Measurements from ENCODE around the gene PKLR.
A peak's percentile ranks its signal among the peaks of the same experiment; 100 is the strongest.

The PKLR gene

DNA sequence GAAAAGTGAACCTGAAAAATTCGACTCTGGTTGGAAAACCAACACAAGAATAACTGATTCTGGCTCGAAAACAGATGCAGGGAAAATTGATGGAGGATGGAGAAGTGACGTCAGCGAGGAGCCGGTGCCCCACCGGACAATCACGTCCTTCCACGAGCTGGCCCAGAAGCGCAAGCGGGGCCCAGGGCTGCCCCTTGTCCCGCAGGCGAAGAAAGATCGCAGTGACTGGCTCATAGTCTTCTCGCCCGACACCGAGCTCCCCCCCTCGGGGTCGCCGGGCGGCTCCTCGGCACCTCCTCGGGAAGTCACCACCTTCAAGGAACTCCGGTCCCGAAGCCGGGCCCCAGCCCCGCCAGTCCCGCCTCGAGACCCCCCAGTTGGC lies 21.3 kb upstream of the PKLR start:
- Mint-ChIP-seq H3K27ac (no peak overlapping the region), H3K4me1 (ENCODE audit: low read depth) (peaks cover 33% of the 10 kb centered on the region), H3K4me3 (peak overlapping the region; percentile 78), H3K36me3 (no peaks in the 10 kb centered on the region), H3K27me3 (no peaks in the 10 kb centered on the region), H3K9me3 (ENCODE audit: low read depth) (no peaks in the 10 kb centered on the region)

DNA sequence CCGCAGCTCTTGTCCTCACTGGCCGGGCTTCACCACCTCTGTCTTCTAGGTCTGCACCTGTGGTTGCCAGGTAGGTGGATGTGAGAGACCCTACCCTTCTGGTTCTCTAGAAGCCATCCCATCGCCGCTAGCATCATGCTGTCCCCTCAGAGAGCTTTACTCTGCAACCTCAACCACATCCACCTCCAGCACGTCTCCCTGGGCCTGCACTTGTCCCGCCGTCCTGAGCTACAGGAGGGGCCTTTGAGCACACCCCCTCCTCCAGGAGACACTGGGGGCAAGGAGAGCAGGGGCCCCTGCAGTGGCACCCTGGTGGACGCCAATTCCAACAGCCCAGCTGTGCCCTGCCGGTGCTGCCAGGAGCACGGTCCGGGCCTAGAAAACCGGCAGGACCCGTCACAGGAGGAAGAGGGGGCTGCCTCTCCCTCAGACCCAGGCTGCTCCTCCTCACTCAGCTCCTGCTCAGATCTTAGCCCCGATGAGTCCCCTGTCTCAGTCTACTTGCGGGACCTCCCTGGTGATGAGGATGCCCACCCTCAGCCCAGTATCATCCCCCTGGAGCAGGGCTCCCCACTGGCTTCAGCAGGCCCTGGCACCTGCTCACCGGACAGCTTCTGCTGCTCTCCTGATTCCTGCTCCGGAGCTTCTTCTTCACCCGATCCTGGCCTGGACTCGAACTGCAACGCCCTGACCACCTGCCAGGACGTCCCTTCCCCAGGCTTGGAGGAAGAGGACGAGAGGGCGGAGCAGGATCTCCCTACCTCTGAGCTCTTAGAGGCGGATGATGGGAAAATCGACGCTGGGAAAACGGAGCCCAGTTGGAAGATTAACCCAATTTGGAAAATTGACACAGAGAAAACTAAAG lies 20.6 kb upstream of the PKLR start:
- no peak overlapping the region for H3K27ac Mint-ChIP-seq
- no peaks in the 10 kb centered on the region for H3K27me3 Mint-ChIP-seq
- peak overlapping the region; percentile 78 for H3K4me3 Mint-ChIP-seq
- no peaks in the 10 kb centered on the region for H3K9me3 Mint-ChIP-seq (ENCODE audit: low read depth)
- H3K36me3 Mint-ChIP-seq: no peaks in the 10 kb centered on the region
- H3K4me1 Mint-ChIP-seq (ENCODE audit: low read depth): peaks cover 33% of the 10 kb centered on the region

DNA sequence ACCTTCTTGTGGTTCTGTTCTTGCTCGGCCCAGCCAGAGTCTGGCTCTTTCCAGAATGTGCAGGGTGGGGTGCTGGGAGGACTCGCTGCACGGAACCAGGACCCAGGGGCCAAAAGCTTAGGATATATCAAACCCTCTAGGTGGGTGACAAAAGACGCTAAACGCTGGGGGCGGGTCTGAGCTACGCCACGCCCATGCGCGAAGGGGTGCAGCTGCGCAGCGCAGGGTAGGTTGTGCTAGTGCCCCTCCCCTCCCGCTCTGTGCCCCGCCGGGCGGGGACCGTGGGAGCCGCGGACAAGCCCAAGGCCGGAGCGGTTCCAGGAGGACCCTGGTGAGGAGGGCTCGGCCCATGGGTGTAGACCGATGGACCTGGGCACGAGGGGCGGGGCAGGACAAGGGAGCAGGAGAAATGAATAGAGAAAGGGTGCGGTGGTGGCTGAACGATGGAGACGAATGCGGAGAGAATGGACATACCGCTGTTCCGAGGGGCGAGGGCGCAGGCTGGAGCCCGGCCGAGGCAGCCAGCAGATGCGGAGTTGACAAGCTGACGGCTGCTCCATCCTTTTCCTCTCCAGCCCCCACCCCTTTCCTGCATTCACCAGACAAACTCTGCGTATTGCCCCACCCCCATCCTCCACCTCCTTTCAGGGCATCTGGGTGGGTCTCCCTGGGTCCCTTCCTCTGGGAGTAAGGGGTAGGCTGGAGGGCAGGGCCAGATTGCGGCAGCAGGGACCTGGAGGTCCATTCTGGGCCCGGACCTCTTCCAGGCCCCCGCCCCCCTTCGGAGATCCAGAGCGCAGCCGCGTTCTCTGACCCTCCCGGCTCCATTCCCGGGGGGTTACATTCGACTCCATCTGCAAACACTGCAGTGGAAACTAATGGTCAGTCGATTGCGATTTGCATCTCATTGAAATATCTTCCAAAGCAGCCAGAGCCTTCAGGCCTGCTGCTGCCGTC lies 19.7 kb upstream of the PKLR start, which contains the start of gene RUSC1:
RUSC1 (plus strand) TSS at position 234 of the 957 bp plus-strand sequence. CDS start 880 bp downstream, outside the sequence.
- no peaks in the 10 kb centered on the region for H3K36me3 Mint-ChIP-seq
- no peaks in the 10 kb centered on the region for H3K27me3 Mint-ChIP-seq
- H3K27ac Mint-ChIP-seq: no peak within 1 kb of the TSS
- H3K4me3 Mint-ChIP-seq: peak within 1 kb of the TSS; percentile 67
- H3K9me3 Mint-ChIP-seq (ENCODE audit: low read depth): no peaks in the 10 kb centered on the region
- peaks cover 29% of the 10 kb centered on the region for H3K4me1 Mint-ChIP-seq (ENCODE audit: low read depth)

DNA sequence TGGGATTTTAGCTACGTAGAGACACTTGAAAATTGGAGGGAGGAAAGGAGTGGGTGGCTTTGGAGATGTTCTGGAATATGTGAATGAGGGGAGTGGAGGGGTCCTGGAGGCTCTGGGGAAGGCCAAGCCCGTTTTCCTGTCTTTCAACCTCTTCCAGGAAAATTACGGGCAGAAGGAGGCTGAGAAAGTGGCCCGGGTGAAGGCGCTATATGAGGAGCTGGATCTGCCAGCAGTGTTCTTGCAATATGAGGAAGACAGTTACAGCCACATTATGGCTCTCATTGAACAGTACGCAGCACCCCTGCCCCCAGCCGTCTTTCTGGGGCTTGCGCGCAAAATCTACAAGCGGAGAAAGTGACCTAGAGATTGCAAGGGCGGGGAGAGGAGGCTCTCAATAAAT lies 19.0 kb upstream of the PKLR start:
- Mint-ChIP-seq H3K27me3 (no peaks in the 10 kb centered on the region), H3K27ac (no peak overlapping the region), H3K36me3 (no peaks in the 10 kb centered on the region), H3K9me3 (ENCODE audit: low read depth) (no peaks in the 10 kb centered on the region), H3K4me1 (ENCODE audit: low read depth) (peaks cover 24% of the 10 kb centered on the region), H3K4me3 (peak overlapping the region; percentile 67)

DNA sequence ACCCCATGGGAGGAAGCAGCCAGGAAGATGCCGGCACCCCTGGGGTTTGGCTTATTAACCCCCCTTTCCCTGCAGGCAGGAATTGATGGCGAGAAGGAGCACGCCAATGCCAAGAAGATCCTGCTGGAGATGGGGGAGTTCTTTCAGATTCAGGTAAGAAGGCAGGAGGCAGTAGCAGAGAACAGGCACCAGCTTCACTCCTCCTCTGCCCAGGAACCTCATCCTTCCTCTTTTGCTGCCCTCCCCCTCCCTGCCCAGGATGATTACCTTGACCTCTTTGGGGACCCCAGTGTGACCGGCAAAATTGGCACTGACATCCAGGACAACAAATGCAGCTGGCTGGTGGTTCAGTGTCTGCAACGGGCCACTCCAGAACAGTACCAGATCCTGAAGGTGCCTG lies 18.3 kb upstream of the PKLR start:
- no peak overlapping the region for H3K27ac Mint-ChIP-seq
- H3K27me3 Mint-ChIP-seq: no peaks in the 10 kb centered on the region
- H3K9me3 Mint-ChIP-seq (ENCODE audit: low read depth): no peaks in the 10 kb centered on the region
- H3K4me3 Mint-ChIP-seq: no peak overlapping the region
- H3K36me3 Mint-ChIP-seq: no peaks in the 10 kb centered on the region
- peaks cover 24% of the 10 kb centered on the region for H3K4me1 Mint-ChIP-seq (ENCODE audit: low read depth)

DNA sequence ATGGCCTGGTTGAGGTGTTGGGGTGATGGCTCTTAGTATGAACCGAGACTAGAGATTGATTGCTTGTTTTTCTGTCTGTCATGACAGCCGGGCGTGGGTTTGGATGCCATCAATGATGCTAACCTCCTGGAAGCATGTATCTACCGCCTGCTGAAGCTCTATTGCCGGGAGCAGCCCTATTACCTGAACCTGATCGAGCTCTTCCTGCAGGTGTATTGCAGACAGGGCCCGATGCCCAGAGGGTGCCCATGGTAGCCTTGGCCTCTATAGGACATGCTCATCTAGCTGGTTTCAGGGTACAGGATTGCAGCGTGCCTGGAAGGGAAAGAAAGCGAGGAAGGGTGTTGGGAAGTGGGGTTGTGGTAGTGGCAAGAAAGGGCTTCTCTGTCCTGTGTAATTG lies 16.8 kb upstream of the PKLR start:
- Mint-ChIP-seq H3K27ac (no peak overlapping the region), H3K4me1 (ENCODE audit: low read depth) (peaks cover 24% of the 10 kb centered on the region), H3K27me3 (no peaks in the 10 kb centered on the region), H3K9me3 (ENCODE audit: low read depth) (no peaks in the 10 kb centered on the region), H3K36me3 (peaks cover 3% of the 10 kb centered on the region), H3K4me3 (no peak overlapping the region)

DNA sequence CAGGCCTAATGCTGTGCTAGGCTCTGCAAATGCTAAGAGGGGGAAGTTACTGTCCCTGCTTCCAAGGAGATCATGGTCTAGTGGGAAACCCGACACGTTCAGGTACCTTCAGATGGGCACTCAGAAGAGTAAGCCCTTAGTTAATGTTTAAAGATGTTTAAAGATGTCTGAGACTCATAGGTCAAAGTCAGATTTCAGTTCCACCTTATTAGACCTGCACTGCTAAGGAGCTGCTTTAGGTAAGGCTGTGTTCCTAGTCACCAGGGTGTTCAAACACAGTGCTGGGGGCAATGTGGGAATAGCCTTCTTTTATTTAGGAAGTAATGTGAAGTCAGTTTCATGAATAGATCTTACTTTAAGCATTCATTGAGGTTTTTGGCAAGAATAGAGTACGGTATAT lies 15.7 kb upstream of the PKLR start:
- H3K36me3 Mint-ChIP-seq: peaks cover 3% of the 10 kb centered on the region
- no peak overlapping the region for H3K27ac Mint-ChIP-seq
- no peaks in the 10 kb centered on the region for H3K9me3 Mint-ChIP-seq (ENCODE audit: low read depth)
- H3K4me1 Mint-ChIP-seq (ENCODE audit: low read depth): peaks cover 21% of the 10 kb centered on the region
- H3K4me3 Mint-ChIP-seq: no peak overlapping the region
- H3K27me3 Mint-ChIP-seq: no peaks in the 10 kb centered on the region

DNA sequence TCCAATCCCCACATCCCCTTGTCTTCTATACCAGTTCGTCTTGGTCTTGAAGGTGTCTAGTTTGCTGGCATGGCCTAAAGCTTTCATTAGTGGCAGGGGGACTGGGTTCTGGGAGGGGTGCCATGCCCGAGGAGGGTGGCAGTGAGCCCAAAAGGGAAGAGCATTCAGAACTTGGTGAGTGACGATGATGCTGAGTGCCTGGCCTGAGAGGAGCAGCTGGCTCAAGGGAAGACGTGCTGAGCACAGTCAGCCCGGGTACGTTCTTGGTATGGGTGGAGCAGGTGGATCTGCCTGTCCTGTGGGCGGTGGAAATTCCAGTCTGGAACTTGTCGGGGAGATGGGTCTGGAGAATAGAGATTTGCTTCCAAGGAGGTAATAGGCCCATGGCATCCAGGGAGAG lies 12.0 kb upstream of the PKLR start:
- H3K9me3 Mint-ChIP-seq (ENCODE audit: low read depth): no peaks in the 10 kb centered on the region
- no peak overlapping the region for H3K27ac Mint-ChIP-seq
- H3K4me1 Mint-ChIP-seq (ENCODE audit: low read depth): peaks cover 18% of the 10 kb centered on the region
- peaks cover 5% of the 10 kb centered on the region for H3K36me3 Mint-ChIP-seq
- H3K27me3 Mint-ChIP-seq: no peaks in the 10 kb centered on the region
- no peak overlapping the region for H3K4me3 Mint-ChIP-seq

DNA sequence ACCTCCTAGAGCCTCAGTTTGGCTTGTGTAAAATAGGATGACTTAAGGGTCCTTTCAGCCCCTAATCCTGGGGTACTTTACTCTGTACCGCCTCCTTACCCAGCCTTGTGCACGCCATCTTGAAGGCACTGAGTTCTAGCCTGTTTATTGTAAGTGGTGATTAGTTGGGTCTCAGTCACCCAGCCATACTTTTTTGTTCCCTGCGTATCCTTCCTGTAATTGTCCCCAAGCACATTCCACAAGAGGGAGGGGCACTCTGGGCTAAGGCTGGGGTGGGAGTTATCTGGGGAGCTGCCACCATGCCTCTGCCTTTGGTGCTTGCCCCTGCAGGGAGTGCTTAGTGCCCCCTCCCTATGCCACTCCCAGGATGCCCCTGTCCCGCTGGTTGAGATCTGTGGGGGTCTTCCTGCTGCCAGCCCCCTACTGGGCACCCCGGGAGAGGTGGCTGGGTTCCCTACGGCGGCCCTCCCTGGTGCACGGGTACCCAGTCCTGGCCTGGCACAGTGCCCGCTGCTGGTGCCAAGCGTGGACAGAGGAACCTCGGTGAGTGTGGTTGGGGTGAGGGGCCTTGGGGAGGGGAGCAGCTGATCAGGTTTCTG lies 8.3 kb upstream of the PKLR start:
- Mint-ChIP-seq H3K27ac (peak overlapping the region; percentile 98), H3K4me1 (ENCODE audit: low read depth) (peaks cover 24% of the 10 kb centered on the region), H3K36me3 (peaks cover 5% of the 10 kb centered on the region), H3K9me3 (ENCODE audit: low read depth) (no peaks in the 10 kb centered on the region), H3K4me3 (peak overlapping the region; percentile 98), H3K27me3 (no peaks in the 10 kb centered on the region)

DNA sequence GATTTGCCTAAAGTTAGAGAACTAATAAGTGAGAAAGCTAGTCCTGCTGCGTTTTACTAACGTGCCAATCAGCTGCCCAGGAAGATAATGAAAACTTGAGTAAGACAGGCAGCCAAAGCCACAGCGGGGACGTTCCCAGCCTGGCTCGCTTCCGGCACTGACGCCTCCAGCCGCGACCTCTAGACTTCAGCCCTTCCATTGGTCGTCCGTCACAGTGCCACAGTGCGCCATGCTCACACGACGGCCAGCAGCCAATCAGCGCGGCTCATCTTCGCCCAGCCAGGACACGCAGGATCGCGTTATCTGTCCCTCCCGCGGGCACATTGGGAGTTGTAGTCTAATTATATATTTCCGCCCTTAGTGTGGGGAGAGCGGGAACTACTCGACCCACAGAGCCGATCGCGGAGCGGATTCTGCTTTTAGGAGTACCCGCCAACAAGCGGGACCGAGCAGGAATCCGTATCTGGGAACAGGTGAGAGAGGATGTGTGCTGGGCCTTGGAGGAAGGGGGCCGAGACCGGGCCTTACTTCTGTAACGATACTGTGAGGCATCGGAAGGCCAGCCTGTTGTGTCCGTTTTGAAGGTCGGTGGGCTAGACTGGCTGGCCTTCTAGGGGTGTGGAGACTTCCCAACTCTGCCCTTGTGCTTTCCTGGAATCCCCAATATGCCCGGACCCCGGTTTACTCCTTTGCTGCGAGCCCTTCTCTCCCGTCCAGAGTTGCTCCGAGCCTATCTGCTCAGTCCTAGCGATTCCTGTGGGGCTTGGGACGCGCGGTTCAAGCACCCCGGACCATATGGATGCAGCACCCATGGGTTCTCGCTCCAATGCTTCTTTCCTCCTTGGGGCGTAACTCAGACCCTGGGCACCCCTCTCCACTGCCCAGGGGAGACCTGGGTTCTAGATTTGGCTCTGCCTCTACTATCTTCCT lies 7.5 kb upstream of the PKLR start, which contains the start of gene FDPS:
FDPS (plus strand) TSS at position 374 of the 930 bp plus-strand sequence. CDS start 924 bp downstream, outside the sequence.
- peak within 1 kb of the TSS; percentile 98 for H3K27ac Mint-ChIP-seq
- no peaks in the 10 kb centered on the region for H3K27me3 Mint-ChIP-seq
- H3K36me3 Mint-ChIP-seq: peaks cover 5% of the 10 kb centered on the region
- H3K4me1 Mint-ChIP-seq (ENCODE audit: low read depth): peaks cover 24% of the 10 kb centered on the region
- H3K4me3 Mint-ChIP-seq: peak within 1 kb of the TSS; percentile 98
- H3K9me3 Mint-ChIP-seq (ENCODE audit: low read depth): no peaks in the 10 kb centered on the region

DNA sequence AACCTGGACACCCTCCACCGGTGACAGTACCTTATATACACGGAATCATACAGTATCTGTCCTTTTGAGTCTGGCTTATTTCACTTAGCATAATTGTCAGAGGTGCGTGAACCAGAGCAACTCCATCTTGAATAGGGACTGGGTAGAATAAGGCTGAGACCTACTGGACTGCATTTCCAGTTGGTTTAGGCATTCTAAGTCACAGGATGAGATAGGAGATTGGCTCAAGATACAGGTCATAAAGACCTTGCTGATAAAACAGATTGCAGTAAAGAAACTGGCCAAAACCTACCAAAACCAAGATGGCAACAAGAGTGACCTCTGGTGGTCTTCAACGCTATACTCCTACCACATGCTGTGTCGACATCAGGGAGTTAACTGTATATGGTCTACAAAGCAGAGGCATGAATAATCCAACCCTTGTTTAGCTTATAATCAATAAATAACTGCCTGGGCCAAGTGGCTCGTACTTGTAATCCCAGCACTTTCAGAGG lies 6.1 kb upstream of the PKLR start:
- peak overlapping the region; percentile 83 for H3K27ac Mint-ChIP-seq
- peaks cover 23% of the 10 kb centered on the region for H3K4me1 Mint-ChIP-seq (ENCODE audit: low read depth)

DNA sequence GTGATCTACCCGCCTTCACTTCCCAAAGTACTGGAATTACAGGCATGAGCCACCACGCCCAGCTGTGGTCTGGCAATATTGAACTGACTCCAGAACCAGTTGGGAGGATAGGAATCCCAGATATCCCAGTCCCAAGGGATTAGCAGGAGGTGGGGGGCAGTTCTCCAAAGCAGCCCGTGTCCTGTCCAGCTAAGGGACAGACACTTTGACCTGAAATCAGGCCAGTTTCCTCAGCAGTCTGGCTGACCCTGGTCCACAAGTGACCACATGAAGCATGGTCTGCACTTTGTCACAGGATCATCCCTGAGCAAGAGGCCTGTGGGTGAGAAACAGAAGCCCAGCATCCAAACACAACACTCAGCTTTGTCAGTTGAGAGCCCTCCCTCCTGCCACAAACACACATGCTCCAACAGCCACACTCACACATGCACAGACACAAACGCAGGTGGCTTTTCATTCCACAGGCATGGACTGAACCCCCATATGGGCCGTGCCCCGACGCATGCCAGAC lies 4.7 kb upstream of the PKLR start:
- Mint-ChIP-seq H3K27me3 (peaks cover 2% of the 10 kb centered on the region), H3K4me3 (no peak overlapping the region), H3K4me1 (ENCODE audit: low read depth) (peaks cover 17% of the 10 kb centered on the region), H3K9me3 (ENCODE audit: low read depth) (no peaks in the 10 kb centered on the region), H3K36me3 (peaks cover 2% of the 10 kb centered on the region), H3K27ac (no peak overlapping the region)

More for the DNA sequence above, 6.1 kb upstream of the PKLR start:
- Mint-ChIP-seq H3K4me3 (peak overlapping the region; percentile 65), H3K9me3 (ENCODE audit: low read depth) (no peaks in the 10 kb centered on the region), H3K27me3 (no peaks in the 10 kb centered on the region), H3K36me3 (peaks cover 2% of the 10 kb centered on the region)

DNA sequence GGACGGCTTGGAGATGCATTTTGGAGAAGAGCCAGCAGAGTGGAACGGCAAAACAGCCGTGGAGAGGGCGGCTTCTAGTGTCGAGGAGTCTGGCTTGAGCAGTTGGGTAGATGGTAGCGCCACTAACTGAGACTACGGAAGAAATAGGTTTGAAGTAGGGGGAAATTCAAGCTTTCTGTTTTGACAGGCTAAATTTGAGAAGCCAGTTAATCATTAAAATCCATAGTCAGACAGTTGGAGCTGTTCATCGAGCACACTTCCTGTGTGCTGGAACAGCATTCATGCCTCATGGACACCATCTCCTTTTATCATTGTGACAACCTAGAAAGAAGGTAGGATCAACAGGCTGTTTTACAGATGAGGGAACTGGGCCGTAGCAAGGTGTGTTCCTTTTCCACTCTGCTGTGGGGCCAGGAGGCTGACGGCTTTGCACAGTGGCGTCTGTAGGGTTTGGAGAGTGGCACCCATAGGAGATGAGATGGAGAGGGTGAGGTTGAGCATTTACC lies 3.4 kb upstream of the PKLR start:
- Mint-ChIP-seq H3K4me3 (no peak overlapping the region), H3K36me3 (no peaks in the 10 kb centered on the region), H3K4me1 (ENCODE audit: low read depth) (peaks cover 11% of the 10 kb centered on the region), H3K27ac (no peak overlapping the region), H3K9me3 (ENCODE audit: low read depth) (no peaks in the 10 kb centered on the region), H3K27me3 (peaks cover 2% of the 10 kb centered on the region)

Measured in activated naive CD8-positive, alpha-beta T cell (primary cell).